ENCODE measurements around the gene GRIN2D.
"Not testable (repeated sequence)": the region's sequence is repeated elsewhere in the genome, so short reads cannot be mapped to it uniquely, and the experiment has no call there.

GRIN2D gene

GRCh38 chr19:48385461-48386087 is 7.9 kb upstream of the GRIN2D start:
- peaks cover 15% of the 10 kb centered on the region for H3K4me1 ChIP-seq
- H3K4me2 ChIP-seq, result no peak overlapping the region
- peaks cover 25% of the 10 kb centered on the region; the same call in 1 of the 2 replicates for H4K20me1 ChIP-seq

GRCh38 chr19:48386981-48387380 is 6.5 kb upstream of the GRIN2D start:
- H3K27me3 ChIP-seq, result no peaks in the 10 kb centered on the region
- H3K9me3 ChIP-seq, result no peaks in the 10 kb centered on the region
- peaks cover 25% of the 10 kb centered on the region; the same call in 1 of the 2 replicates for H4K20me1 ChIP-seq
- no peak overlapping the region for H3K27ac ChIP-seq
- no peak overlapping the region for H3K4me3 ChIP-seq
- no peak overlapping the region for H3K4me2 ChIP-seq
- H3K36me3 ChIP-seq, result peaks cover 76% of the 10 kb centered on the region
- peaks cover 21% of the 10 kb centered on the region for H3K4me1 ChIP-seq
- H3K9ac ChIP-seq, result no peak overlapping the region
- TF ChIP-seq Cebpa-rat (IDR thresholded peaks at IDR 0.05), result no peak

More at GRCh38 chr19:48385461-48386087, 7.9 kb upstream of the GRIN2D start:
- no peaks in the 10 kb centered on the region for H3K9me3 ChIP-seq
- peaks cover 90% of the 10 kb centered on the region for H3K36me3 ChIP-seq
- H3K27me3 ChIP-seq, result no peaks in the 10 kb centered on the region
- H3K27ac ChIP-seq, result no peak overlapping the region
- H3K9ac ChIP-seq, result no peak overlapping the region
- H3K4me3 ChIP-seq, result no peak overlapping the region
- TF ChIP-seq Cebpa-rat (IDR thresholded peaks at IDR 0.05), result no peak

GRCh38 chr19:48390188-48391099 is 3.0 kb upstream of the GRIN2D start:
- Histone ChIP-seq H3K9me3 (no peaks in the 10 kb centered on the region), H3K9ac (peak overlapping the region; percentile 95), H3K4me1 (peaks cover 55% of the 10 kb centered on the region), H3K4me3 (peak overlapping the region; percentile 94), H3K27me3 (peaks cover 24% of the 10 kb centered on the region), H4K20me1 (peaks cover 17% of the 10 kb centered on the region; the same call in 1 of the 2 replicates), H3K36me3 (peaks cover 41% of the 10 kb centered on the region), H3K27ac (peak overlapping the region; percentile 93), H3K4me2 (peak overlapping the region; percentile 85)
- TF ChIP-seq Cebpa-rat (IDR thresholded peaks at IDR 0.05), result no peak

- Histone ChIP-seq H3K27ac (peak within 1 kb of the TSS; percentile 93), H4K20me1 (peaks cover 17% of the 10 kb centered on the region; the same call in 1 of the 2 replicates), H3K27me3 (peaks cover 33% of the 10 kb centered on the region), H3K4me2 (peak within 1 kb of the TSS; percentile 85), H3K9ac (peak within 1 kb of the TSS; percentile 95), H3K4me3 (peak within 1 kb of the TSS; percentile 94), H3K9me3 (no peaks in the 10 kb centered on the region), H3K4me1 (peaks cover 64% of the 10 kb centered on the region), H3K36me3 (peaks cover 32% of the 10 kb centered on the region)
- no peak for TF ChIP-seq Cebpa-rat (IDR thresholded peaks at IDR 0.05)
These were observed 2.1 kb upstream of the GRIN2D start, which contains the start of gene KDELR1 for GRCh38 chr19:48391100-48392005. Gene KDELR1, minus strand, starts transcription at chr19:48391551. Its CDS starts 193 bp downstream, at chr19:48391358.

- Histone ChIP-seq H3K4me3 (0 out of 2 replicates have a peak overlapping the region, but pooled peaks have one; percentile 94), H4K20me1 (peaks cover 12% of the 10 kb centered on the region; the same call in 1 of the 2 replicates), H3K9ac (peak overlapping the region; percentile 95; the same call in 1 of the 2 replicates), H3K36me3 (peaks cover 26% of the 10 kb centered on the region), H3K27ac (peak overlapping the region; percentile 51; the same call in 1 of the 2 replicates), H3K27me3 (peaks cover 39% of the 10 kb centered on the region), H3K4me2 (peak overlapping the region; percentile 85), H3K4me1 (peaks cover 71% of the 10 kb centered on the region)
- H3K9me3 ChIP-seq, result not testable (repeated sequence)
These were observed 1.5 kb upstream of the GRIN2D start for GRCh38 chr19:48392006-48392344.

- TF ChIP-seq Cebpa-rat (IDR thresholded peaks at IDR 0.05), result no peak
- Histone ChIP-seq H3K9ac (peak overlapping the region; percentile 75), H3K4me3 (peak overlapping the region; percentile 64), H3K4me1 (peaks cover 78% of the 10 kb centered on the region), H3K27ac (peak overlapping the region; percentile 59), H4K20me1 (peaks cover 6% of the 10 kb centered on the region; the same call in 1 of the 2 replicates), H3K36me3 (peaks cover 15% of the 10 kb centered on the region), H3K27me3 (peaks cover 50% of the 10 kb centered on the region), H3K9me3 (no peaks in the 10 kb centered on the region), H3K4me2 (peak overlapping the region; percentile 99)
These were observed 459 bp upstream of the GRIN2D start for GRCh38 chr19:48392860-48393558.

GRCh38 chr19:48394331-48395169 is 1.1 kb downstream of the GRIN2D start:
- H3K9me3 ChIP-seq, result peaks cover 12% of the 10 kb centered on the region; the same call in 1 of the 2 replicates
- peak overlapping the region; percentile 99 for H3K4me2 ChIP-seq
- peaks cover 68% of the 10 kb centered on the region for H3K4me1 ChIP-seq
- no peak overlapping the region for H3K27ac ChIP-seq
- peak overlapping the region; percentile 75 for H3K9ac ChIP-seq
- peaks cover 65% of the 10 kb centered on the region for H3K27me3 ChIP-seq
- H3K36me3 ChIP-seq, result no peaks in the 10 kb centered on the region
- H3K4me3 ChIP-seq, result peak overlapping the region; percentile 64
- H4K20me1 ChIP-seq, result peaks cover 6% of the 10 kb centered on the region; the same call in 1 of the 2 replicates
- no peak for TF ChIP-seq Cebpa-rat (IDR thresholded peaks at IDR 0.05)

- no peak overlapping the region for H3K27ac ChIP-seq
- peak overlapping the region; percentile 64; the same call in 1 of the 2 replicates for H3K4me3 ChIP-seq
- H4K20me1 ChIP-seq, result peaks cover 3% of the 10 kb centered on the region; the same call in 1 of the 2 replicates
- peak overlapping the region; percentile 99 for H3K4me2 ChIP-seq
- peaks cover 65% of the 10 kb centered on the region for H3K4me1 ChIP-seq
- peaks cover 13% of the 10 kb centered on the region; the same call in 1 of the 2 replicates for H3K9me3 ChIP-seq
- 0 out of 2 replicates have a peak overlapping the region, but pooled peaks have one; percentile 45 for H3K9ac ChIP-seq
- no peak for TF ChIP-seq Cebpa-rat (IDR thresholded peaks at IDR 0.05)
- peaks cover 70% of the 10 kb centered on the region for H3K27me3 ChIP-seq
- no peaks in the 10 kb centered on the region for H3K36me3 ChIP-seq
These were observed 1.6 kb downstream of the GRIN2D start for GRCh38 chr19:48395170-48395455.
